ENCODE data around the gene TMEM98.
"Not testable (repeated sequence)": the region's sequence is repeated elsewhere in the genome, so short reads cannot be mapped to it uniquely, and the experiment has no call there.

The TMEM98 gene

GRCh38 chr17:32943647-32944191 lies 15.8 kb downstream of the TMEM98 start:
- DNase-seq, result no peak

GRCh38 chr17:32944248-32945020 lies 16.5 kb downstream of the TMEM98 start:
- no peak for DNase-seq

DNA sequence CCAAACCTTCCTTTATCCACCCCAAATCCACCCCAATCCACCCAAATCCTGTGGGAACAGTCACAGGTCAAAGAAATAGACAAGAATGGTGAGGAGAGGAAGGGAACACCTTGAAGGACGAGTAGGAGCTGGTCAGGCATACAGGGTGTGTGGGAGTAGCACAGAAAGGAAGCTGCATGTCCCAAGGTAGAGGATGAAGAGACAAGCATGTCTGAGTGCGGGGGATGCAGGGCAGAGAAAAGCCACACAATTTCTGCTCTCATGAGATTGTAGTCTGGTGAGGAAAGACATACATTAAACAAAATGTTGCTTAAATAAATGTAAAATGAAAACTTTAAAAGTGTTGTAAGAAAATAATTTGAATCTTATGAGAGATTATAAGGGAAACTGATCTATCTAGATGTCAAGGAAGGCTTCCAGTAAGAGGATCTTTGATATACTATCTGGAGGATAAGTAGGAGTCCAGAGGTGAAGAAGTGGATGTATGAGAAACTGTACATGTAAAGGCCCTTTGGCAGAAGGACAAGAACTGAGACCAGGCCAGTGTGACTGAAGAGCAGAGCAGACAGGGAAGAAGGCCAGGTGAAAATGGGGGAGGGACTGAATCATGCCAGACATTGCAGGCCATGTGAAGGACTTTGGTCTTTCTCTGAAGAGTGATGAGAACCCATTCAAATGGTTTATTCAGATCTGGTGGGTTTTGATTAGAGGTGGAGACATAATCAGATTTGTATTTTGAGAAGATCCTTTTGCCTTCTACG lies 18.6 kb downstream of the TMEM98 start:
- no peak for DNase-seq

DNA sequence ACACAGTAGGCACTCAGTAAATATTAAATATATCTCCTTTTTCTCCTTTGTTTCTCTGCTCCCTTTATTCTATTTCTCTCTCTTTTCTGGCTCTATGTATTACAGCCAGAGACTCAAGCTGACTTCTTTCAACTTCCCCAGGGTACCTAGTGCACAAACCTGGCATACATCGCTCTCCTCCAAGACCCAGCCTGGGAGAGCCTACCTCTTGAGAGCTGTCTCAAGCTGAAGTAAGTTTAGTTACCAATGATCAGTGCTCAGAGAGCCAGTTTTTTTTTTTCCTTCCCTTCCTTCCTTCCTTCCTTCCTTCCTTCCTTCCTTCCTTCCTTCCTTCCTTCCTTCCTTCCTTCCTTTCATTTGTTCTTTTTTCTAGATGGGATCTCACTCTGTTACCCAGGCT lies 19.8 kb downstream of the TMEM98 start:
- no peak for DNase-seq

- no peak for DNase-seq
Measured at GRCh38 chr17:32949181-32949580, 21.2 kb downstream of the TMEM98 start.

DNA sequence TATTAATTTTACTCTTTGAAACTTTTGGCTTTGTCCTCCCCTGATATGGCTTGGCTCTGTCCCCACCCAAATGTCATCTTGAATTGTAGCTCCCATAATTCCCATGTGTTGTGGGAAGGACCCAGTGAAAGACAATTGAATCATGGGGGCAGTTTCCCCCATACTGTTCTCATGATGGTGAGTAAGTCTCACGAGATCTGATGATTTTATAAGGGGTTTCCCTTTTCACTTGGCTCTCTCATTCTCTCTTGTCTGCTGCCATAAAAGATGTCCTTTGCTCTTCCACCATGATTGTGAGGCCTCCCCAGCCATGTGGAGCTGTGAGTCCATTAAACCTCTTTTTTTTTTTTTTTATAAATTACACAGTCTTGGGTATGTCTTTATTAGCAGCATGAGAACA lies 24.5 kb downstream of the TMEM98 start:
- DNase-seq, result not testable (repeated sequence)

GRCh38 chr17:32953045-32953444 lies 25.1 kb downstream of the TMEM98 start:
- DNase-seq, result no peak

- DNase-seq, result no peak
Measured at GRCh38 chr17:32953857-32954256, 25.9 kb downstream of the TMEM98 start.

DNA sequence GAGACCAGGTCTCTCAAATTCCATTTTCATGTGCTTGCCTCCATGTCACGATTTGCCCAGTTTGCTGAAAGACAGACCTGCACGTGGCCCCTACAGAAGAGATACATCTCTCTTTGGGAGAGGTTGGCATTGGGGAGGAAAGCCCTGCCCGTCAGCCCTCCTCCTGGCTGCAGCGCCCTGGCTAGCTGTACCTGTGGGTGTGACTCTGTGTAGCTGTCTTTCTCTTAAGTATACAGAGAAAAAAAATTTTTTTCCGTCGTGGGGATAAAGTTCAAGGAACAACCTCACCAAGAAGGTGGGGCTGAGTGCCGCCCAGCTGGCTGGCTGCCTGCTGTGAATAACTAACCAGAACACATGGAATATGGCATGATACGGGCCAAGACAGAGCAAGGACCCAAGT lies 26.5 kb downstream of the TMEM98 start:
- no peak for DNase-seq

GRCh38 chr17:32955155-32955554 lies 27.2 kb downstream of the TMEM98 start:
- DNase-seq, result no peak

- no peak for DNase-seq
Measured at GRCh38 chr17:32956240-32956970, 28.5 kb downstream of the TMEM98 start.

GRCh38 chr17:32958418-32958817 lies 30.5 kb downstream of the TMEM98 start:
- DNase-seq, result no peak

- DNase-seq, result no peak
Measured at GRCh38 chr17:32960815-32961214, 32.9 kb downstream of the TMEM98 start.

DNA sequence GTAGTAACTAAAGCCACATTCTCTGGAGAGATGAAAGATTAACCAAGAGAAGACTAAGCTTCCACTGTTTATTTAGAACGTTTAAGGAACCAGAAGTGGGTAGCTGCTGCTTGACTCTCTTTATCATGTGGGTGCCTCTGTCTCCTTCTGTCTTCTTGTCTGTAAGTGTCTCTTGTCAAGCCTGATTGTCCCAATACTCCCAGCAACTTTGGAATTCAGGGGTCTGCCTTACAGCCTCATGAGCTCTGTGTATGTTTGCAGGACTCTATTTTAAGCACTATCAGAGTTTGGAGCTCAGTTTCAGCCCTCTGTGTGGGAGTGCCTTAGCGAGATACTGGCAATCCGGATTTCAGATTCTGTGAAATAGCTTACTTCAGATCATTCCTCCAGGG lies 34.4 kb downstream of the TMEM98 start:
- no peak for DNase-seq

GRCh38 chr17:32964541-32964940 lies 36.6 kb downstream of the TMEM98 start:
- DNase-seq, result no peak

DNA sequence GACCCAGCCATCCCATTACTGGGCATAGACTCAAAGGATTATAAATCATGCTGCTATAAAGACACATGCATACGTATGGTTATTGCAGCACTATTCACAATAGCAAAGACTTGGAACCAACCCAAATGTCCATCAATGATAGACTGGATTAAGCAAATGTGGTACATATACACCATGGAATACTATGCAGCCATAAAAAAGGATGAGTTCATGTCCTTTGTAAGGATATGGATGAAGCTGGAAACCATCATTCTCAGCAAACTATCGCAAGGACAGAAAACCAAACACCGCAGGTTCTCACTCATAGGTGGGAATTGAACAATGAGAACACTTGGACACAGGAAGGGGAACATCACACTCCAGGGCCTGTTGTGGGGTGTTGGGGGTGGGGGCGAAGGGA lies 41.3 kb downstream of the TMEM98 start:
- not testable (repeated sequence) for DNase-seq

- DNase-seq, result no peak
Measured at GRCh38 chr17:32970281-32970680, 42.3 kb downstream of the TMEM98 start.

GRCh38 chr17:32971171-32971570 lies 43.2 kb downstream of the TMEM98 start:
- no peak for DNase-seq

DNA sequence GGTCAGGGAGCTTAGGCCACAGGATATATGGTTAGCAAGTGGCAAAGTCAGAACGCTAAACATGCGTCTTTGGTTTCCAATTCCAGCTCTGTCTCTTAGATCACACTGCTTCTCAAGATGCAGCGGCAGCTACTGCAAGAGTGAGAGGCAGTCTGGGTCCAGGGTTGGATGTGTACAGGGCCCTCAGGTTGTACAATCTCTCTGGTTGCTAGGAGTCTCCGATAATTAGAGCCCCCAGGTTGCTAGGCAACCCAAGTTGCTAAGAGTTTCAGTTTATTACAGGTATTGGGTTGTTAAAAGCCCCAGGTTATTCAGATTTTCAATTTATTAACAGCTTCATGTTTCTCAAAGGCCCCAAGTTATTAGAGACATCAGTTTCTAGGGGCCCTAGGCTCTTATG lies 48.2 kb downstream of the TMEM98 start:
- no peak for DNase-seq

DNA sequence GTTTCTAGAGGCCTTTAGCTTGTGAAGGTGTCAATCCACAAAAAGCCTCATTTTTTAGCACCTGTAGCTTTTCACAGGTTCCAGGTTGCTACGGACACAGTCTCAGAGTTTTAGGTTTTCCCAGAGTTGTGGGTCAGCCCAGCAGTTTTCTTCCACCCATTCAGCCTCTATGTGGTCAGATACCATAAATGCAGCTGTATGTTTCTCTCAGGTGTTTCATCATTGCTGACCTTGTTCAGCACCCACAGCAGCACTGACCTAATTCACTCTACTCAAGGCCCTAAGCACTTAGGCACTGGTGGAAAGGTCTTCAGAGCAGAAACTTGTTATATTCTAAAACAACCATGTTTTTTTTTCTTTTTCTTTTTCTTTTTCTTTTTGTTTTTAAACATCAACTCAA lies 48.7 kb downstream of the TMEM98 start:
- no peak for DNase-seq

GRCh38 chr17:32980230-32980629 lies 52.3 kb downstream of the TMEM98 start:
- DNase-seq, result no peak

GRCh38 chr17:32981611-32982010 lies 53.7 kb downstream of the TMEM98 start:
- DNase-seq, result not testable (repeated sequence)

- no peak for DNase-seq
Measured at GRCh38 chr17:32985050-32985756, 57.2 kb downstream of the TMEM98 start.

Measured in activated CD4-positive, alpha-beta T cell treated with anti-CD3 and anti-CD28 coated beads, Interleukin-2, amount 50 U/mL, for 1 hour (primary cell).